Measurements from ENCODE around the gene SLC35F3. TPM values are rescaled to one million over a fixed set of nuclear protein-coding genes. Genes with fewer than 3 reads are reported as not detected.

Gene SLC35F3
- polyA plus RNA-seq, 1 donor from 2014 or later: 13.9 TPM

DNA sequence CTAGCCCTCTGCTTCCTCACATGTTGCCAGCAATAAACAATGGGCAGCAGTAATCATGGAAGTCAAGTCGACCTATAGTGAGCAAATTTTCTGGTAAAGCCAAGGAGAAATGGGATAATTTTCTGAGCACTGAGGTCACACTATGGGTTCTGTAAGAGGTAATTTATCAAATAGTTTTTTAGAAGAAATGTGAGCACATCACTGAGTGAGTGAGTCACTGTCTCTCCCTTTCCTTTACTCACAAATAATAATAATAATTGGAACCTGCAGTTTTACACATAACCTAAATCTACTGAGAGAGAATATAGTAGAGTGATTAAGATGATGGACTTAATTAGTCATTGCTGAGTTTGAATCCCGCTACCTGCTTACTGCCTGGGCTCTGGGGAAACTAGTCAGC is 23.6 kb downstream of the SLC35F3 start:
- no peak for TF ChIP-seq SMC3 (conservative IDR thresholded peaks at IDR 0.05; ENCODE audit: poor library complexity)
- no peak for TF ChIP-seq TAF1 (IDR thresholded peaks at IDR 0.05; ENCODE audit: low read depth)
- no peak for TF ChIP-seq MXI1 (conservative IDR thresholded peaks at IDR 0.05; ENCODE audit: poor library complexity, severe bottlenecking)
- no peak for TF ChIP-seq POLR2AphosphoS5 (IDR thresholded peaks at IDR 0.05)
- TF ChIP-seq, protein P1, sequence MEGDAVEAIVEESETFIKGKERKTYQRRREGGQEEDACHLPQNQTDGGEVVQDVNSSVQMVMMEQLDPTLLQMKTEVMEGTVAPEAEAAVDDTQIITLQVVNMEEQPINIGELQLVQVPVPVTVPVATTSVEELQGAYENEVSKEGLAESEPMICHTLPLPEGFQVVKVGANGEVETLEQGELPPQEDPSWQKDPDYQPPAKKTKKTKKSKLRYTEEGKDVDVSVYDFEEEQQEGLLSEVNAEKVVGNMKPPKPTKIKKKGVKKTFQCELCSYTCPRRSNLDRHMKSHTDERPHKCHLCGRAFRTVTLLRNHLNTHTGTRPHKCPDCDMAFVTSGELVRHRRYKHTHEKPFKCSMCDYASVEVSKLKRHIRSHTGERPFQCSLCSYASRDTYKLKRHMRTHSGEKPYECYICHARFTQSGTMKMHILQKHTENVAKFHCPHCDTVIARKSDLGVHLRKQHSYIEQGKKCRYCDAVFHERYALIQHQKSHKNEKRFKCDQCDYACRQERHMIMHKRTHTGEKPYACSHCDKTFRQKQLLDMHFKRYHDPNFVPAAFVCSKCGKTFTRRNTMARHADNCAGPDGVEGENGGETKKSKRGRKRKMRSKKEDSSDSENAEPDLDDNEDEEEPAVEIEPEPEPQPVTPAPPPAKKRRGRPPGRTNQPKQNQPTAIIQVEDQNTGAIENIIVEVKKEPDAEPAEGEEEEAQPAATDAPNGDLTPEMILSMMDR (IDR thresholded peaks at IDR 0.05; ENCODE audit: poor library complexity, severe bottlenecking): no peak
- TF ChIP-seq RAD21 (conservative IDR thresholded peaks at IDR 0.05): no peak
- TF ChIP-seq EP300 (conservative IDR thresholded peaks at IDR 0.05; ENCODE audit: poor library complexity, severe bottlenecking): no peak
- TF ChIP-seq, protein P2, sequence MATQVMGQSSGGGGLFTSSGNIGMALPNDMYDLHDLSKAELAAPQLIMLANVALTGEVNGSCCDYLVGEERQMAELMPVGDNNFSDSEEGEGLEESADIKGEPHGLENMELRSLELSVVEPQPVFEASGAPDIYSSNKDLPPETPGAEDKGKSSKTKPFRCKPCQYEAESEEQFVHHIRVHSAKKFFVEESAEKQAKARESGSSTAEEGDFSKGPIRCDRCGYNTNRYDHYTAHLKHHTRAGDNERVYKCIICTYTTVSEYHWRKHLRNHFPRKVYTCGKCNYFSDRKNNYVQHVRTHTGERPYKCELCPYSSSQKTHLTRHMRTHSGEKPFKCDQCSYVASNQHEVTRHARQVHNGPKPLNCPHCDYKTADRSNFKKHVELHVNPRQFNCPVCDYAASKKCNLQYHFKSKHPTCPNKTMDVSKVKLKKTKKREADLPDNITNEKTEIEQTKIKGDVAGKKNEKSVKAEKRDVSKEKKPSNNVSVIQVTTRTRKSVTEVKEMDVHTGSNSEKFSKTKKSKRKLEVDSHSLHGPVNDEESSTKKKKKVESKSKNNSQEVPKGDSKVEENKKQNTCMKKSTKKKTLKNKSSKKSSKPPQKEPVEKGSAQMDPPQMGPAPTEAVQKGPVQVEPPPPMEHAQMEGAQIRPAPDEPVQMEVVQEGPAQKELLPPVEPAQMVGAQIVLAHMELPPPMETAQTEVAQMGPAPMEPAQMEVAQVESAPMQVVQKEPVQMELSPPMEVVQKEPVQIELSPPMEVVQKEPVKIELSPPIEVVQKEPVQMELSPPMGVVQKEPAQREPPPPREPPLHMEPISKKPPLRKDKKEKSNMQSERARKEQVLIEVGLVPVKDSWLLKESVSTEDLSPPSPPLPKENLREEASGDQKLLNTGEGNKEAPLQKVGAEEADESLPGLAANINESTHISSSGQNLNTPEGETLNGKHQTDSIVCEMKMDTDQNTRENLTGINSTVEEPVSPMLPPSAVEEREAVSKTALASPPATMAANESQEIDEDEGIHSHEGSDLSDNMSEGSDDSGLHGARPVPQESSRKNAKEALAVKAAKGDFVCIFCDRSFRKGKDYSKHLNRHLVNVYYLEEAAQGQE (IDR thresholded peaks at IDR 0.05; ENCODE audit: borderline replicate concordance): no peak
- TF ChIP-seq EZH2 (IDR thresholded peaks at IDR 0.05; ENCODE audit: borderline replicate concordance, insufficient read depth, low read length, poor library complexity, severe bottlenecking): no peak
- no peaks in the 10 kb centered on the region for H3K79me2 ChIP-seq (replicated peaks; ENCODE audit: insufficient read depth, low read length)
- no peak overlapping the region for H3K4me3 ChIP-seq (ENCODE audit: low read length)

DNA sequence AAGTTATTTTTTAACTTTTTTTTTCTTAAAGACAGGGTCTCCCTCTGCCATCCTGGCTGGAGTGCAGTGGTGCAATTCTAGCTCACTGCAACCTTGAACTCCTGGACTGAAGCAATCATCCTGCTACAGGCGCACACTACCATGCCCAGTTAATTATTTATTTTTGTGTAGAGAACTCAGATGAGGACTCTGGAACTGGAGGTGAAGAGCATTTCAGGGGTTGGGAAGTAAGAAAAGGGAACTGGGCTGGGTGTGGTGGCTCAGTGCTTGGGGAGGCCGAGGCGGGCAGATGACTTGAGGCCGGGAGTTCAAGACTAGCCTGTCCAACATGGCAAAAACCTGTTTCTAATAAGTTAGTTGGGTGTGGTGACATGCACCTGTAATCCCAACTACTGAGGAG is 28.9 kb downstream of the SLC35F3 start:
- Histone ChIP-seq H3K27ac (ENCODE audit: low read length) (no peak overlapping the region), H3K79me2 (replicated peaks; ENCODE audit: insufficient read depth, low read length) (no peaks in the 10 kb centered on the region), H3K27me3 (ENCODE audit: insufficient read depth, low read depth, low read length) (no peaks in the 10 kb centered on the region), H3F3A (ENCODE audit: insufficient read depth, low read length, poor library complexity, severe bottlenecking) (no peaks in the 10 kb centered on the region), H3K4me3 (ENCODE audit: low read length) (no peak overlapping the region), H3K9ac (ENCODE audit: low read length) (no peak overlapping the region), H3K9me3 (ENCODE audit: low read length) (no peaks in the 10 kb centered on the region), H3K9me2 (ENCODE audit: insufficient read depth, low read length) (no peaks in the 10 kb centered on the region), H3K36me3 (ENCODE audit: insufficient read depth, low read length) (no peaks in the 10 kb centered on the region), H3K4me2 (ENCODE audit: low read length) (no peak overlapping the region), H2AFZ (ENCODE audit: low read depth, low read length) (no peak overlapping the region), H4K20me1 (ENCODE audit: insufficient read depth) (no peaks in the 10 kb centered on the region)
- TF ChIP-seq RAD21 (conservative IDR thresholded peaks at IDR 0.05): no peak
- no peak for TF ChIP-seq MXI1 (conservative IDR thresholded peaks at IDR 0.05; ENCODE audit: poor library complexity, severe bottlenecking)
- TF ChIP-seq POLR2AphosphoS5 (IDR thresholded peaks at IDR 0.05): no peak
- TF ChIP-seq, protein P1 (IDR thresholded peaks at IDR 0.05; ENCODE audit: poor library complexity, severe bottlenecking): no peak
- TF ChIP-seq SMC3 (conservative IDR thresholded peaks at IDR 0.05; ENCODE audit: poor library complexity): no peak
- no peak for TF ChIP-seq EP300 (conservative IDR thresholded peaks at IDR 0.05; ENCODE audit: poor library complexity, severe bottlenecking)
- TF ChIP-seq, protein P2 (IDR thresholded peaks at IDR 0.05; ENCODE audit: borderline replicate concordance): no peak
- TF ChIP-seq TAF1 (IDR thresholded peaks at IDR 0.05; ENCODE audit: low read depth): no peak
- no peak for TF ChIP-seq EZH2 (IDR thresholded peaks at IDR 0.05; ENCODE audit: borderline replicate concordance, insufficient read depth, low read length, poor library complexity, severe bottlenecking)

More for the DNA sequence above, 23.6 kb downstream of the SLC35F3 start:
- H3K4me2 ChIP-seq (ENCODE audit: low read length): no peak overlapping the region
- H3K9ac ChIP-seq (ENCODE audit: low read length): no peak overlapping the region
- H3K9me2 ChIP-seq (ENCODE audit: insufficient read depth, low read length): no peaks in the 10 kb centered on the region
- no peak overlapping the region for H3K27ac ChIP-seq (ENCODE audit: low read length)
- no peaks in the 10 kb centered on the region for H3F3A ChIP-seq (ENCODE audit: insufficient read depth, low read length, poor library complexity, severe bottlenecking)
- H2AFZ ChIP-seq (ENCODE audit: low read depth, low read length): no peak overlapping the region
- H3K9me3 ChIP-seq (ENCODE audit: low read length): no peaks in the 10 kb centered on the region
- H4K20me1 ChIP-seq (ENCODE audit: insufficient read depth): no peaks in the 10 kb centered on the region
- H3K36me3 ChIP-seq (ENCODE audit: insufficient read depth, low read length): no peaks in the 10 kb centered on the region
- H3K27me3 ChIP-seq (ENCODE audit: insufficient read depth, low read depth, low read length): no peaks in the 10 kb centered on the region
